ENCODE measurements around the gene EFL1.
"Not testable (repeated sequence)": the region's sequence is repeated elsewhere in the genome, so short reads cannot be mapped to it uniquely, and the experiment has no call there.

- not testable (repeated sequence) for TF ChIP-seq CTCF (conservative IDR thresholded peaks at IDR 0.05 in 1 of 2, IDR thresholded peaks at IDR 0.05 in 1 of 2; ENCODE audit: extremely low read depth in 1 of 2, insufficient read depth in 1 of 2, low read depth in 1 of 2, low read length in 2 of 2); EZH2 (IDR thresholded peaks at IDR 0.05; ENCODE audit: borderline replicate concordance, low read length)
Observed at GRCh38 chr15:82193435-82193834, 69.1 kb downstream of the EFL1 start.

Data from mammary epithelial cell (primary cell).